Measurements from ENCODE around the gene GLI3.

GRCh38 chr7:42152329-42153205, 84.4 kb downstream of the GLI3 start:
- TF ChIP-seq CTCF (conservative IDR thresholded peaks at IDR 0.05; ENCODE audit: low read length) (no peak), EZH2phosphoT487 (IDR thresholded peaks at IDR 0.05; ENCODE audit: borderline replicate concordance) (no peak)

Data from Loucy (cell line).